RPMI7951 (cell line): ENCODE measurements around the gene CD276. TPM values are rescaled to one million over a fixed set of nuclear protein-coding genes. Genes with fewer than 3 reads are reported as not detected.

ENCODE experiments used
- total RNA-seq: library from RNA; depleted of rRNA; stranded (reverse); fragments of >200 nt; shearing (Covaris generic); gene quantifications from 2 replicates; pipeline ENCODE4 v1.2.3, GENCODE V29; 2014; rRNA removed

Gene CD276
- total RNA-seq, 1 experiment from 2014 or later, result 84.3 TPM

Other genes with a start within 250 kb of the CD276 start
- gene REC114, start 241.2 kb upstream of the CD276 start, total RNA-seq, result not detected in 2 replicates
- gene NPTN, start 51.0 kb upstream of the CD276 start, total RNA-seq, result 157 and 161 TPM in 2 replicates
- not detected in 2 replicates for gene INSYN1, start 69.0 kb downstream of the CD276 start, total RNA-seq
- not detected in 2 replicates for gene TBC1D21, start 189.2 kb downstream of the CD276 start, total RNA-seq
- gene LOXL1, start 242.1 kb downstream of the CD276 start, total RNA-seq, result 45.9 and 55.0 TPM in 2 replicates